ENCODE data around the gene SLC34A3.

SLC34A3 gene

GRCh38 chr9:137223078-137223970 lies 7.4 kb upstream of the SLC34A3 start:
- Histone ChIP-seq H3K9ac (ENCODE audit: low read depth in 1 of 2, low read length in 2 of 2) (peak overlapping the region; percentile 91 to 92), H3K27me3 (ENCODE audit: control insufficient read depth in 1 of 2, insufficient read depth in 2 of 2, low read length in 2 of 2) (peaks cover 0 to under 1% of the 10 kb centered on the region in 2 donors), H3K4me3 (ENCODE audit: low read depth in 1 of 2, low read length in 2 of 2) (peak overlapping the region; percentile 80 to 86), H3K27ac (ENCODE audit: low read depth, low read length) (peak overlapping the region; percentile 85), H3K9me3 (ENCODE audit: control insufficient read depth in 1 of 2, low read length in 2 of 2) (no peaks in the 10 kb centered on the region), H3K36me3 (ENCODE audit: control insufficient read depth in 1 of 2, insufficient read depth in 2 of 2, low read length in 2 of 2) (no peaks in the 10 kb centered on the region), H3K4me1 (ENCODE audit: control insufficient read depth in 1 of 2, insufficient read depth in 2 of 2, low read length in 2 of 2) (peaks cover 20 to 48% of the 10 kb centered on the region in 2 donors)

DNA sequence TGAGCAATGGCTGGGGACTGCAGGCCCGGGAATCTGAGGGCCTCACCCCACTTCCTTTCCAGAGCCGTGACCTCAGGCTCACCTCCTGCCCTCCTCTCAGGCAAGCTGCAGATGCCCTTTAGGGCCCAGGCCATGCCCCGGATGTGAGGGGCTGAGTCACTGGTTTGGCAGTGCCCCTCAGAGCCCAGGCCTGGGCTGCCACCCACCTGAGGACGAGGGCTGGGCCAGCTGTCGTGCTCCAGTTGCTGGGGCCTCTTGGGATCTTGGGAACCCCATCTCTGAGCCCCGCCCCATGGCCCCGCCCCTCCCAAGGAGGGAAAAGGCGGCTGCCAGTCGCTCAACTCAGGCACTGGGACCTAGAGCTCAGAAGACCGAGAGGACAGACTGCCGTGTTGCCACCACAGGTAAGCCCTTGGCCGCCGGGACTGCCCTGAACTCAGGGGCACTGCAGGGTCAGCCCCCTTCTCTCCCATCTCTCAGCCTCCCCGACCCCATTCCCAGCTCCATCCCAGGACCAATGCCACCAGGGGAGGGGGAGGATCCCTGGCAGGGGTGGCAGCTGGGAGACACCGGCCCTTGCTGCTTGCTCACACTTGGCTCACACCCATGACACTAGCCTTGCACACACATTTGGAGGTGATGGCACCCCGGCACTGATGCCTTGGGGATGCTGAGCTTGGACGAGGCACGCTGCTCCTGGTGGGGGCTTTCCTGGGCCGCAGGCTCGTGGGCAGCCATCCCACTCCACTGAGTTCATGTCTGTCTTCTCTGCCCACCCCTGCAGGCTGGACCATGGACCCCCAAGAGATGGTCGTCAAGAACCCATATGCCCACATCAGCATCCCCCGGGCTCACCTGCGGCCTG lies 5.6 kb upstream of the SLC34A3 start, which contains the start of gene CYSRT1:
CYSRT1 (plus strand) TSS at position 345 of the 865 bp plus-strand sequence; CDS start at position 793, 448 bp downstream.
- Histone ChIP-seq H3K4me1 (ENCODE audit: control insufficient read depth in 1 of 2, insufficient read depth in 2 of 2, low read length in 2 of 2) (peaks cover 19 to 43% of the 10 kb centered on the region in 2 donors), H3K9ac (ENCODE audit: low read depth in 1 of 2, low read length in 2 of 2) (peak within 1 kb of the TSS; percentile 91 to 92), H3K27me3 (ENCODE audit: control insufficient read depth in 1 of 2, insufficient read depth in 2 of 2, low read length in 2 of 2) (peaks cover 4 to 12% of the 10 kb centered on the region in 2 donors), H3K9me3 (ENCODE audit: control insufficient read depth in 1 of 2, low read length in 2 of 2) (no peaks in the 10 kb centered on the region), H3K4me3 (ENCODE audit: low read depth in 1 of 2, low read length in 2 of 2) (peak within 1 kb of the TSS; percentile 80 to 86), H3K27ac (ENCODE audit: low read depth, low read length) (no peak within 1 kb of the TSS), H3K36me3 (ENCODE audit: control insufficient read depth in 1 of 2, insufficient read depth in 2 of 2, low read length in 2 of 2) (no peaks in the 10 kb centered on the region)

GRCh38 chr9:137225699-137226331 lies 4.9 kb upstream of the SLC34A3 start:
- Histone ChIP-seq H3K27me3 (ENCODE audit: control insufficient read depth in 1 of 2, insufficient read depth in 2 of 2, low read length in 2 of 2) (peaks cover 4 to 12% of the 10 kb centered on the region in 2 donors), H3K27ac (ENCODE audit: low read depth, low read length) (no peak overlapping the region), H3K9me3 (ENCODE audit: control insufficient read depth in 1 of 2, low read length in 2 of 2) (no peaks in the 10 kb centered on the region), H3K36me3 (ENCODE audit: control insufficient read depth in 1 of 2, insufficient read depth in 2 of 2, low read length in 2 of 2) (no peaks in the 10 kb centered on the region), H3K4me1 (ENCODE audit: control insufficient read depth in 1 of 2, insufficient read depth in 2 of 2, low read length in 2 of 2) (peaks cover 27 to 51% of the 10 kb centered on the region in 2 donors), H3K4me3 (ENCODE audit: low read depth in 1 of 2, low read length in 2 of 2) (no peak overlapping the region), H3K9ac (ENCODE audit: low read depth in 1 of 2, low read length in 2 of 2) (no peak overlapping the region)

- H3K4me3 ChIP-seq (ENCODE audit: low read depth in 1 of 2, low read length in 2 of 2): no peak overlapping the region
- no peak overlapping the region for H3K27ac ChIP-seq (ENCODE audit: low read depth, low read length)
- peaks cover 4 to 12% of the 10 kb centered on the region in 2 donors for H3K27me3 ChIP-seq (ENCODE audit: control insufficient read depth in 1 of 2, insufficient read depth in 2 of 2, low read length in 2 of 2)
- no peak overlapping the region for H3K9ac ChIP-seq (ENCODE audit: low read depth in 1 of 2, low read length in 2 of 2)
- H3K36me3 ChIP-seq (ENCODE audit: control insufficient read depth in 1 of 2, insufficient read depth in 2 of 2, low read length in 2 of 2): no peaks in the 10 kb centered on the region
- H3K4me1 ChIP-seq (ENCODE audit: control insufficient read depth in 1 of 2, insufficient read depth in 2 of 2, low read length in 2 of 2): peaks cover 34 to 58% of the 10 kb centered on the region in 2 donors
- H3K9me3 ChIP-seq (ENCODE audit: control insufficient read depth in 1 of 2, low read length in 2 of 2): no peaks in the 10 kb centered on the region
Measured at GRCh38 chr9:137226338-137227053, 4.2 kb upstream of the SLC34A3 start.

DNA sequence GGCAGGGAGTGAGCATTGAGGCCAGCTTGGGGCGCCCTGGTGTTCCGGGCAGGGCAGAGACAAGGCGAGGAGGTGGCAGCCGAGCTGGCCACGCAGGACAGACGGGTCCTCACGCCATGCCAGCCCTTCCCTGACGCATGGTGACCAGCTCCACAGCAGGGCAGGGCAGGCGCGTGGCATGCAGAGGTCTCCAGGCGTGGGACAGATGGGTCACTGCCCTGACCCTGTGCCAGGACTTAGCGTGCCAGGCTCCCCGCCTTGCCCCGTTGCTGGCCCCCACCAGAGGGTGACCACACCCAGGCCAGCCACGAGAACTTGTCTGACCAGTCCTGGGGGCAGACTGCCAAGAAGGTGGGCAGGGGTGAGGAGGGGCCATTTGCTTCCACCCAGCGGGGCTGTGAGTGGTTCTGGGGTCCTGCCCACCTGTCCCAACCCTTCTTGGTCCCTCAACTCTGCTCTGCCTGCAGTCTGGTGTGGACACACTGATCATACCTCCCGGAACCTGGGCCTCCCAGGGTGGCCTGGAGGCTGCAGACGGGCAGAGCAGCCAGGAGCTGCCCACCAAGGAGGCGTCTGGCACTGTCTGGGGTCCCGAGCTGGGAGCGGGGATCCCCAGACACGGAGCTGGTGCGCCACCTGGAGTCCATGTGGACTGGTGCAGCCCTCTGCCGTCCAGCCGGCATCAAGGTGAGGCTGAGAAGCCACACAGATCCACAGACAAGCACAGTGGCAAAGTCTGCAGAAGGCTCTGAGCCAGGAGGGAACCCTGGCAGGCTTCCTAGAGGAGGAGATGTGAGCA lies 3.4 kb upstream of the SLC34A3 start, which contains the start of gene RNF224:
RNF224 (plus strand) TSS at position 449 of the 799 bp plus-strand sequence. CDS start 834 bp downstream, outside the sequence.
- H3K27ac ChIP-seq (ENCODE audit: low read depth, low read length): no peak within 1 kb of the TSS
- peak within 1 kb of the TSS in 1 of 2 donors; percentile 7 for H3K9ac ChIP-seq (ENCODE audit: low read depth in 1 of 2, low read length in 2 of 2)

GRCh38 chr9:137227853-137228505 lies 2.7 kb upstream of the SLC34A3 start:
- H3K27ac ChIP-seq (ENCODE audit: low read depth, low read length): no peak overlapping the region
- peaks cover 32 to 63% of the 10 kb centered on the region in 2 donors for H3K4me1 ChIP-seq (ENCODE audit: control insufficient read depth in 1 of 2, insufficient read depth in 2 of 2, low read length in 2 of 2)
- H3K4me3 ChIP-seq (ENCODE audit: low read depth in 1 of 2, low read length in 2 of 2): no peak overlapping the region
- no peaks in the 10 kb centered on the region for H3K9me3 ChIP-seq (ENCODE audit: control insufficient read depth in 1 of 2, low read length in 2 of 2)
- H3K9ac ChIP-seq (ENCODE audit: low read depth in 1 of 2, low read length in 2 of 2): no peak overlapping the region
- no peaks in the 10 kb centered on the region for H3K36me3 ChIP-seq (ENCODE audit: control insufficient read depth in 1 of 2, insufficient read depth in 2 of 2, low read length in 2 of 2)
- peaks cover 11 to 20% of the 10 kb centered on the region in 2 donors for H3K27me3 ChIP-seq (ENCODE audit: control insufficient read depth in 1 of 2, insufficient read depth in 2 of 2, low read length in 2 of 2)

More for the DNA sequence above, 3.4 kb upstream of the SLC34A3 start, which contains the start of gene RNF224:
- Histone ChIP-seq H3K9me3 (ENCODE audit: control insufficient read depth in 1 of 2, low read length in 2 of 2) (no peaks in the 10 kb centered on the region), H3K4me3 (ENCODE audit: low read depth in 1 of 2, low read length in 2 of 2) (no peak within 1 kb of the TSS), H3K36me3 (ENCODE audit: control insufficient read depth in 1 of 2, insufficient read depth in 2 of 2, low read length in 2 of 2) (no peaks in the 10 kb centered on the region), H3K4me1 (ENCODE audit: control insufficient read depth in 1 of 2, insufficient read depth in 2 of 2, low read length in 2 of 2) (peaks cover 34 to 63% of the 10 kb centered on the region in 2 donors), H3K27me3 (ENCODE audit: control insufficient read depth in 1 of 2, insufficient read depth in 2 of 2, low read length in 2 of 2) (peaks cover 11 to 17% of the 10 kb centered on the region in 2 donors)

GRCh38 chr9:137228506-137228967 lies 2.2 kb upstream of the SLC34A3 start:
- H3K27ac ChIP-seq (ENCODE audit: low read depth, low read length): no peak overlapping the region
- no peaks in the 10 kb centered on the region for H3K9me3 ChIP-seq (ENCODE audit: control insufficient read depth in 1 of 2, low read length in 2 of 2)
- H3K9ac ChIP-seq (ENCODE audit: low read depth in 1 of 2, low read length in 2 of 2): no peak overlapping the region
- H3K36me3 ChIP-seq (ENCODE audit: control insufficient read depth in 1 of 2, insufficient read depth in 2 of 2, low read length in 2 of 2): no peaks in the 10 kb centered on the region
- no peak overlapping the region for H3K4me3 ChIP-seq (ENCODE audit: low read depth in 1 of 2, low read length in 2 of 2)
- H3K27me3 ChIP-seq (ENCODE audit: control insufficient read depth in 1 of 2, insufficient read depth in 2 of 2, low read length in 2 of 2): peaks cover 11 to 25% of the 10 kb centered on the region in 2 donors
- peaks cover 30 to 61% of the 10 kb centered on the region in 2 donors for H3K4me1 ChIP-seq (ENCODE audit: control insufficient read depth in 1 of 2, insufficient read depth in 2 of 2, low read length in 2 of 2)

DNA sequence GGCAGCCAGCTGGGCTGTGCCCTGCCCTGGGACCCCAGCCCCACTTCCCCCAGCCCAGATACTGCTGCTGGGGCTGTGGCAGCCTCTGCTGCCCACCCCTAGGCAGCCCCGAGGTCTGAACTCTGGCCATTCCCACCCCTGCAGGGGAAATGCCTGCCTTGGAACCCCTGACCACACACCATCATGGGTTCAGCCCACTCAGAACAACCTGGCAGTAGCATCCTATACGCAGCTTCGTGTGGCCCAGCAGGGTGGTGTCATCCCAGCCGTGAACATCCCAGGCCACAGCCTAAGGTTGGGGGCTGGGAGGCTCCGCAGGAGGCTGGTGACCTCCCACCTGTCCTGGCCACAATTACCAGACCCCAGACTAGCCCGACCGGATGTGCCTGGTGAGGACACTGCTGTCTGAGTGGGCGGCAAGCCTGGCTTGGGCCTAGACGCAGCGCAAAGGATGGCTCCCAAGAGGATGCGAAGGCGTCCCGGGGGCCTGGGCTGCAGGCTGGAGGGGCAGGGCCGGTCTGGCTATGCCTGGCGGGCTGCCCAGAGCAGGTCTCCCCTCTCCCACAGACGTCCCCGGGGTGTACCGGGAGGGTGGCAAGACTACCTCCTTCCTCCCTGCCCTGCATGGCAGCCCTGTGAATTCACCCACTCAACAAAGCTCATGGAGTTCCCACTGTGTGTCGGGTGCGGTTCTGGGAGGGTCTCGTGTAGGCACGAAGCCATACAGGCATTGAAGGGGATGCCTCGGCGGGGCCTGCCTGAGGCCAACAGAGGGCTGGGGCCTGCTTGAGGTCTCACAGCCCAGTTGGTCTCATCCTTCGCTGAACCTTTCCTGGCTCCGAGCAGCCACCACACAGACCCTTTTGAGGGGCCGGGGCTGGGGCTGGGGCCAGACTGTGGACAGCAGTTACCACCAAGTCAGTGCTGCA lies 1.5 kb upstream of the SLC34A3 start:
- Histone ChIP-seq H3K36me3 (ENCODE audit: control insufficient read depth in 1 of 2, insufficient read depth in 2 of 2, low read length in 2 of 2) (no peaks in the 10 kb centered on the region), H3K27me3 (ENCODE audit: control insufficient read depth in 1 of 2, insufficient read depth in 2 of 2, low read length in 2 of 2) (peaks cover 12 to 28% of the 10 kb centered on the region in 2 donors), H3K4me1 (ENCODE audit: control insufficient read depth in 1 of 2, insufficient read depth in 2 of 2, low read length in 2 of 2) (peaks cover 30 to 54% of the 10 kb centered on the region in 2 donors), H3K9ac (ENCODE audit: low read depth in 1 of 2, low read length in 2 of 2) (no peak overlapping the region), H3K9me3 (ENCODE audit: control insufficient read depth in 1 of 2, low read length in 2 of 2) (no peaks in the 10 kb centered on the region), H3K4me3 (ENCODE audit: low read depth in 1 of 2, low read length in 2 of 2) (no peak overlapping the region), H3K27ac (ENCODE audit: low read depth, low read length) (peak overlapping the region; percentile 3)
